NT2/D1 (cell line): ENCODE measurements around the gene CORT.

Experiments
- SUZ12 ChIP-seq: IDR thresholded peaks from 2 replicates; pipeline ENCODE4 v1.6.1; 2011; ENCODE audit not compliant: insufficient read length, insufficient read depth; ENCODE audit errors: extremely low read depth
- YY1 ChIP-seq: IDR thresholded peaks from 2 replicates; pipeline ENCODE4 v1.6.1; 2011; ENCODE audit not compliant: insufficient read length, insufficient read depth

GRCh38 chr1:10484521-10484920 lies 34.7 kb downstream of the CORT start:
- TF ChIP-seq SUZ12 (no peak), YY1 (no peak)
